ENCODE results near the gene ATP1A3.
A peak's percentile ranks its signal among the peaks of the same experiment; 100 is the strongest.
"Not testable (repeated sequence)": the region's sequence is repeated elsewhere in the genome, so short reads cannot be mapped to it uniquely, and the experiment has no call there.

Gene ATP1A3

GRCh38 chr19:42023121-42023942 is 29.3 kb upstream of the ATP1A3 start:
- ATAC-seq (no peak), DNase-seq (peak; percentile 24)
- H3K4me3 Mint-ChIP-seq, result no peak overlapping the region
- peaks cover 6% of the 10 kb centered on the region for H3K27me3 Mint-ChIP-seq
- peaks cover 7% of the 10 kb centered on the region for H3K4me1 Mint-ChIP-seq
- H3K36me3 Mint-ChIP-seq (ENCODE audit: low read depth), result no peaks in the 10 kb centered on the region
- H3K9me3 Mint-ChIP-seq, result no peaks in the 10 kb centered on the region
- H3K27ac Mint-ChIP-seq, result no peak overlapping the region

- DNase-seq (no peak), ATAC-seq (no peak)
- H3K9me3 Mint-ChIP-seq, result no peaks in the 10 kb centered on the region
- peaks cover 7% of the 10 kb centered on the region for H3K4me1 Mint-ChIP-seq
- H3K27ac Mint-ChIP-seq, result no peak overlapping the region
- no peaks in the 10 kb centered on the region for H3K36me3 Mint-ChIP-seq (ENCODE audit: low read depth)
- H3K27me3 Mint-ChIP-seq, result peaks cover 6% of the 10 kb centered on the region
- H3K4me3 Mint-ChIP-seq, result no peak overlapping the region
Observed at GRCh38 chr19:42022616-42023015, 28.6 kb upstream of the ATP1A3 start.

GRCh38 chr19:42021185-42021584 is 27.2 kb upstream of the ATP1A3 start:
- Mint-ChIP-seq H3K36me3 (ENCODE audit: low read depth) (no peaks in the 10 kb centered on the region), H3K27me3 (peaks cover 3% of the 10 kb centered on the region), H3K4me1 (peaks cover 7% of the 10 kb centered on the region), H3K9me3 (no peaks in the 10 kb centered on the region), H3K27ac (no peak overlapping the region), H3K4me3 (no peak overlapping the region)
- ATAC-seq (no peak), DNase-seq (no peak)

DNA sequence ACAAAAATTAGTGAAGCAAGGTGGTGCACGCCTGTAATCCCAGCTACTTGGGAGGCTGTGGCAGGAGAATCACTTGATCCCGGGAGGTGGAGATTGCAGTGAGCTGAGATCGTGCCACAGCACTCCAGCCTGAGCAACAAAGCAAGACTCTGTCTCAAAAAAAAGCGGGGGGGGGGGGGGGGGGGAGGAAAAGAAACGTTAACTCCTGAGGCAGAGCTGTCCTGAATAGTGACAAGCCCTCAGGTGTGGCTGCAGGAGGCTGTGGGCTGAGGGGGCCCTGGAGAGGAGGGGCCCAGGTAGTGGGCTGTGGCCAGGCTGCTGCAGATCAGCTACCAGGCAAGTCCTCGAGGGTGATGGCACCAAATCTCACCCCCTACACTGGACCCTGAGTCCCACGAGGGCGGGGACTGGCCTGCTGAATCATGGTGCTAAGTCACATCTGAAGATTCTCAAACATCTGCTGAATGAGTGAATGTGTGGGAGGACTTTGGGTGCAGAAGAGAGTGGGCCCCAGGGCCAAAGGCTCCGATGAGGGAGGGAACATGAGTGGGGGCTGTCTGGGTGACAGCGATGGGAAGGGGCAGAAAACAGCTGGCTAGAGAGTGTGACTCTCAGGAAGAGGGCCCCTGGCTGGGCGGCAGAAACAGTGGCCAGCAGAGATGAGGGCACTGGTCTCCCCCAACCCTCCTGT is 24.6 kb upstream of the ATP1A3 start:
- Mint-ChIP-seq H3K4me3 (no peak overlapping the region), H3K27ac (no peak overlapping the region), H3K27me3 (peaks cover 3% of the 10 kb centered on the region), H3K36me3 (ENCODE audit: low read depth) (no peaks in the 10 kb centered on the region), H3K4me1 (peaks cover 7% of the 10 kb centered on the region), H3K9me3 (no peaks in the 10 kb centered on the region)
- no peak for DNase-seq
- no peak for ATAC-seq

- Mint-ChIP-seq H3K36me3 (ENCODE audit: low read depth) (no peaks in the 10 kb centered on the region), H3K4me1 (peaks cover 7% of the 10 kb centered on the region), H3K4me3 (no peak overlapping the region), H3K27ac (no peak overlapping the region), H3K27me3 (peaks cover 3% of the 10 kb centered on the region), H3K9me3 (no peaks in the 10 kb centered on the region)
- ATAC-seq (no peak), DNase-seq (no peak)
Observed at GRCh38 chr19:42017040-42017439, 23.0 kb upstream of the ATP1A3 start.

DNA sequence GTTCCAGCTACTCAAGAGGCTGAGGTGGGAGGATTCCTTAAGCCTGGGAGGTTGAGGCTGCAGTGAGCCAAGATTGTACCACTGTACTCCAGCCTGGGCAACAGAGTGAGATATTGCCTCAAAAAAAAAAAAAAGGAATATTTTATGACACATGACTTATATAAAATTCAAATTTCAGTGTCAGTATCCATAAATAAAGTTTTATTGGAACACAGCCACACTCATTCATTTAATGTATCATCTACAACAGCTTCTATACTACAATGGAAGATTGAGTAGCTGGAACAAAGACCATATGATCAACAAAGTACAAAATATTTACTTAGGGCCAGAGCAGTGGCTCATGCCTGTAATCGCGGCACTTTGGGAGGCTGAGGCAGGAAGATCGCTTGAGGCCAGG is 18.7 kb upstream of the ATP1A3 start:
- not testable (repeated sequence) for H3K4me1 Mint-ChIP-seq; ATAC-seq; H3K27ac Mint-ChIP-seq; H3K4me3 Mint-ChIP-seq; H3K27me3 Mint-ChIP-seq; H3K36me3 Mint-ChIP-seq (ENCODE audit: low read depth); H3K9me3 Mint-ChIP-seq; DNase-seq

GRCh38 chr19:42010245-42011126 is 16.5 kb upstream of the ATP1A3 start:
- Mint-ChIP-seq H3K36me3 (ENCODE audit: low read depth) (no peaks in the 10 kb centered on the region), H3K4me1 (no peaks in the 10 kb centered on the region), H3K9me3 (no peaks in the 10 kb centered on the region), H3K27ac (no peak overlapping the region), H3K27me3 (peaks cover 4% of the 10 kb centered on the region), H3K4me3 (no peak overlapping the region)
- DNase-seq, result no peak
- no peak for ATAC-seq

GRCh38 chr19:42006569-42006968 is 12.5 kb upstream of the ATP1A3 start:
- DNase-seq (no peak), ATAC-seq (no peak)
- H3K27me3 Mint-ChIP-seq, result peaks cover 19% of the 10 kb centered on the region
- H3K36me3 Mint-ChIP-seq (ENCODE audit: low read depth), result no peaks in the 10 kb centered on the region
- no peaks in the 10 kb centered on the region for H3K9me3 Mint-ChIP-seq
- H3K27ac Mint-ChIP-seq, result no peak overlapping the region
- H3K4me1 Mint-ChIP-seq, result no peaks in the 10 kb centered on the region
- no peak overlapping the region for H3K4me3 Mint-ChIP-seq

DNA sequence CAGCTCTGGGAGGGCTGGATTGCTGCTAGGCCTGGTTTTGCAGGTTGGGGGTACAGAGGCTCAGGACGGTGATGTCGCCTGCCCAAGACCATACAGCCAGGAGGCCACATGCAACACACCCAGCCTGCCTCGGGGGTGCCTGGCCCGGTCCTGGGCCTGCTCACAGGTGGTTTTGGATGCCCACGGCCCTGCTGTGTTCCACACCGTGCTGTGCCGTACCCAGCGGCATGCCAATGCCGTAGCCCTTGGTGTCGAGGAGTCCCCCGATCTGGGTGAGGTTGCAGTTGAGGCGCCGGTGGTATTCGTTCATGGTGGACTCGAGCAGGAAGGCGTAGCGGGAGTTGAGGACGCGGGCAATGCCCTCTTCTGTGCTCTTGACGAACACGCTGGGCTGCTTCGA is 11.5 kb upstream of the ATP1A3 start:
- H3K9me3 Mint-ChIP-seq, result no peaks in the 10 kb centered on the region

GRCh38 chr19:42003506-42004294 is 9.7 kb upstream of the ATP1A3 start:
- DNase-seq (no peak), ATAC-seq (no peak)
- H3K4me3 Mint-ChIP-seq, result no peak overlapping the region
- H3K27me3 Mint-ChIP-seq, result peaks cover 41% of the 10 kb centered on the region
- no peaks in the 10 kb centered on the region for H3K36me3 Mint-ChIP-seq (ENCODE audit: low read depth)
- H3K9me3 Mint-ChIP-seq, result no peaks in the 10 kb centered on the region
- H3K4me1 Mint-ChIP-seq, result peaks cover 3% of the 10 kb centered on the region
- H3K27ac Mint-ChIP-seq, result no peak overlapping the region

More for the DNA sequence above, 11.5 kb upstream of the ATP1A3 start:
- H3K36me3 Mint-ChIP-seq (ENCODE audit: low read depth), result no peaks in the 10 kb centered on the region
- H3K27ac Mint-ChIP-seq, result no peak overlapping the region
- DNase-seq, result no peak
- H3K27me3 Mint-ChIP-seq, result peaks cover 28% of the 10 kb centered on the region
- H3K4me3 Mint-ChIP-seq, result no peak overlapping the region
- no peaks in the 10 kb centered on the region for H3K4me1 Mint-ChIP-seq
- ATAC-seq, result no peak

GRCh38 chr19:41999878-42000208 is 5.8 kb upstream of the ATP1A3 start:
- ATAC-seq, result no peak
- Mint-ChIP-seq H3K4me1 (peaks cover 28% of the 10 kb centered on the region), H3K36me3 (ENCODE audit: low read depth) (no peaks in the 10 kb centered on the region), H3K4me3 (no peak overlapping the region), H3K9me3 (no peaks in the 10 kb centered on the region), H3K27me3 (peaks cover 69% of the 10 kb centered on the region), H3K27ac (no peak overlapping the region)
- DNase-seq, result no peak

GRCh38 chr19:41999071-41999877 is 5.2 kb upstream of the ATP1A3 start:
- Mint-ChIP-seq H3K9me3 (no peaks in the 10 kb centered on the region), H3K27ac (no peak overlapping the region), H3K27me3 (peaks cover 73% of the 10 kb centered on the region), H3K36me3 (ENCODE audit: low read depth) (no peaks in the 10 kb centered on the region), H3K4me3 (no peak overlapping the region), H3K4me1 (peaks cover 32% of the 10 kb centered on the region)
- ATAC-seq (no peak), DNase-seq (no peak)

DNA sequence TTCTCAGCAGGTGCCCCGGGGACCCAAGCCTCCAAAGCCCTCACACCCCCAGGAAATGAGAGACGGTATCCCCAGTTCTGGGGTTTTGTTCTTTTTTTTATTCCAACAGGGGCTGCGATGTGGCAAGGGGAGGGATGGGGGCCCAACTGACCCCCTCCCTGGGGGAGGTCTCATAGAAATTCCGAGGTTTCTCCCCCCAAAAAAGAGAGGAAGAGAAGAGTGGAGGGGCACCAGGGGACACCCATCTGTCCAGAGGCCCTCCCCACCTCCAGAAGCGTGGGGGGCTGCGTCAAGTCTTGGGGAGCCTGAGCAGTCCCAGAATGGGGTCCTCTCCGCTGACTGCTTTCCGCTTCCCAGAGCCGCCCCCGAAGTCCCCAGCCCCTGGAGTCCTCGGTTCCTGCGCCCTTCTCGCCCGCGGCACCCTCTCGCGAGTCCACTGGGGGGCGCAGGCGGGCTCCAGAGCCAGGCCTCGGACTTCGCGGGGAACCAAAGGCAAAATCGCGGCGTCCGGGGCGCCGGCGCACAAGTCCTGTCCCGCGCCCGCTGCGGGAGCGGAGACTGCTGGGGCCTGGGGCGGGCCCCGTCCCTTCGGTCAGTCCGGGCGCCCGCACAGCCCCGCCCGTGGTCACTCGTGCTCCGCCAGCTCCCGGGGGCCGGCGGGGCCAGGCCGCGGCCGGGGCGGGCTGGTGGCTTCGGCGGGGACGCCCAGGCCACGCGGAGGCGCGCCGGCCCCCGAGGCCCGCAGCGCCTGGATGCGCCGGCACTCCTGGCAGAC is 4.4 kb upstream of the ATP1A3 start:
- peaks cover 68% of the 10 kb centered on the region for H3K27me3 Mint-ChIP-seq
- no peak overlapping the region for H3K4me3 Mint-ChIP-seq
- H3K27ac Mint-ChIP-seq, result no peak overlapping the region
- H3K36me3 Mint-ChIP-seq (ENCODE audit: low read depth), result no peaks in the 10 kb centered on the region
- no peaks in the 10 kb centered on the region for H3K9me3 Mint-ChIP-seq
- peak; percentile 70 for DNase-seq
- ATAC-seq, result no peak
- peaks cover 34% of the 10 kb centered on the region for H3K4me1 Mint-ChIP-seq
